ENCODE data around the gene PGBD4. TPM values are rescaled to one million over a fixed set of nuclear protein-coding genes. Genes with fewer than 3 reads are reported as not detected.

Gene PGBD4
- total and polyA plus RNA-seq, 7 donors: under 0.01 to 1.4 (median 1.3) TPM

DNA sequence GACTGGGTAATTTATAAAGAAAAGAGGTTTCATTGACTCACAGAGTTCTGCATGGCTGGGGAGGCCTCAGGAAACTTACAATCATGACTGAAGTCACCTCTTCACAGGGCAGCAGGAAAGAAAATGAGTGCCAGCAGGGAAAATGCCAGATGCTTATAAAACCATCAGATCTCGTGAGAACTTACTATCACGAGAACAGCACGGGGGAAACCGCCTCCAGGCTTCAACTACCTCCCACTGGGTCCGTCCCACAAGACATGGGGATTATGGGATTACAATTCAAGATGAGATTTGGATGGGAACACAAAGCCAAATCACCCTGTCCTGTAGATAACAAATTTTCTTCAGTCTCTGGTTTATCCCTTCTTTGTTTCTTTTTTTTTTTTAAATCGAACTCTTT, 31.9 kb upstream of the PGBD4 start:
- 90 to 91% methylated on average over 6 of the region's 6 CpGs for WGBS, 2 donors
- TF ChIP-seq, protein P1, sequence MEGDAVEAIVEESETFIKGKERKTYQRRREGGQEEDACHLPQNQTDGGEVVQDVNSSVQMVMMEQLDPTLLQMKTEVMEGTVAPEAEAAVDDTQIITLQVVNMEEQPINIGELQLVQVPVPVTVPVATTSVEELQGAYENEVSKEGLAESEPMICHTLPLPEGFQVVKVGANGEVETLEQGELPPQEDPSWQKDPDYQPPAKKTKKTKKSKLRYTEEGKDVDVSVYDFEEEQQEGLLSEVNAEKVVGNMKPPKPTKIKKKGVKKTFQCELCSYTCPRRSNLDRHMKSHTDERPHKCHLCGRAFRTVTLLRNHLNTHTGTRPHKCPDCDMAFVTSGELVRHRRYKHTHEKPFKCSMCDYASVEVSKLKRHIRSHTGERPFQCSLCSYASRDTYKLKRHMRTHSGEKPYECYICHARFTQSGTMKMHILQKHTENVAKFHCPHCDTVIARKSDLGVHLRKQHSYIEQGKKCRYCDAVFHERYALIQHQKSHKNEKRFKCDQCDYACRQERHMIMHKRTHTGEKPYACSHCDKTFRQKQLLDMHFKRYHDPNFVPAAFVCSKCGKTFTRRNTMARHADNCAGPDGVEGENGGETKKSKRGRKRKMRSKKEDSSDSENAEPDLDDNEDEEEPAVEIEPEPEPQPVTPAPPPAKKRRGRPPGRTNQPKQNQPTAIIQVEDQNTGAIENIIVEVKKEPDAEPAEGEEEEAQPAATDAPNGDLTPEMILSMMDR (IDR thresholded peaks at IDR 0.05): no peak
- TF ChIP-seq POLR2AphosphoS5 (IDR thresholded peaks at IDR 0.05): no peak
- no peak for TF ChIP-seq EP300 (IDR thresholded peaks at IDR 0.05)
- TF ChIP-seq POLR2A (IDR thresholded peaks at IDR 0.05): no peak
- Histone ChIP-seq H3K9me3 (no peaks in the 10 kb centered on the region), H3K27me3 (no peaks in the 10 kb centered on the region), H3K27ac (no peak overlapping the region), H3K4me1 (no peaks in the 10 kb centered on the region), H3K36me3 (no peaks in the 10 kb centered on the region), H3K4me3 (no peak overlapping the region)
- no peak for DNase-seq
- intact Hi-C loops (cut with DNase I): no loop called here

DNA sequence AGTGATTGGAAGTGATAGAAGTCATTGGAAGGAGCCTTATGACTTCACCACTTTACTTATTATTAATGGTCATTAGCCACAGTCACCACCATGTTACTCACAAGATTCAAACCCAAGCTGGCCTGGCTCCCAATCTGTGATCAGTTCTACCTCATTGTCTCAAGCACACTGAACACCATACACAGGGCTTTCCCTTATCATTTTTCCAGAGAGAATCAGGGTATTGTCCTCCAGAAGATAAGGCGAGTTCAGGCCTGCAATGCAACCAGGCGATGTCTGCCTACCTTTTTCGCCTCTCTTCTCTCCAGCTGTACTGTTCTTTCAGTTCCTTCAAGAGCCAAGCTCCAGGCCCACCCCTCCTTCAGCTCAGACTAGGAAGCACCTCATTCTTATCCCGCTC, 25.1 kb upstream of the PGBD4 start:
- no peaks in the 10 kb centered on the region for H3K36me3 ChIP-seq
- no peaks in the 10 kb centered on the region for H3K27me3 ChIP-seq
- no peak for TF ChIP-seq EP300 (IDR thresholded peaks at IDR 0.05)
- TF ChIP-seq POLR2A (IDR thresholded peaks at IDR 0.05): no peak
- TF ChIP-seq, protein P1 (IDR thresholded peaks at IDR 0.05): no peak
- no peak for TF ChIP-seq POLR2AphosphoS5 (IDR thresholded peaks at IDR 0.05)
- no peak overlapping the region for H3K27ac ChIP-seq
- intact Hi-C loops (cut with DNase I): no loop called here
- H3K4me3 ChIP-seq: no peak overlapping the region
- H3K4me1 ChIP-seq: no peaks in the 10 kb centered on the region
- WGBS, 2 donors: 95 to 97% methylated on average over 4 of the region's 4 CpGs
- no peak for DNase-seq
- H3K9me3 ChIP-seq: no peaks in the 10 kb centered on the region

DNA sequence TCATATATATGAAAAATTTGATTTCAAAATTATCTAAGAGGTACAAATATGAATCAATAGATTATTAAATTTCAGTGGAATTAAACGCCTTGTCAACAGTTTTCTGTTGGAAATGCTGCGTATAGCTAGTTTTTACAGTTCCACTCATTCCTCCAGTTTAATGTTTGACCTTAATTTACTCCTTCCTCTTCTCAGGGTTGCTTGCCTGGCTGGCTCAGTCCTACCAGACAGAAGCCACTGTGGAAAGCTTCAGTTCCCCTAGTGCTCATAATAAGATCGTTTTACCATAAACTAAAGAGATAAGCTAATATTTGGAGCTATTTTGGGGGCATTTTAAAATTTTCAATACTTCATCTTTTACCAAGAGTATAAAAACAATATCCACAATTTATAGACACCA, 23.0 kb upstream of the PGBD4 start:
- H3K27me3 ChIP-seq: no peaks in the 10 kb centered on the region
- no peak for DNase-seq
- 19 to 66% methylated on average over 3 of the region's 3 CpGs for WGBS, 2 donors

DNA sequence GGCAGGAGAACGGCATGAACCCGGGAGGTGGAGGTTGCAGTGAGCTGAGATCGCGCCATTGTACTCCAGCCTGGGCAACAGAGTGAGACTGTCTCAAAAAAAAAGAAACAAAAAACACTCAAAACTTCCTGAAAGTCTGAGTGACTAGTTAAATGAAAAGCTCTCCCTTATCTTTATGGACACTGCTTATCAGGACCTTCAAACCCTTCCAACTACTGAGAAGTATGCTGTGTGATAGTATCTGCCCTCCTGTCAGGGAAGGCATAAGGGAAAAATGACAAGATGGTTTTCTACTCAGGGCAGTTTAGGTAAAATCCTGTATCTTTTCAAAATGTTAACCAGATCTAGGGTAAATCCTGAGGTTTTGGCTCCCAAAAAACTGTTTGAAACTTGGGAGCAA, 22.0 kb upstream of the PGBD4 start:
- TF ChIP-seq, protein P1 (IDR thresholded peaks at IDR 0.05): no peak
- TF ChIP-seq POLR2AphosphoS5 (IDR thresholded peaks at IDR 0.05) (no peak), POLR2A (IDR thresholded peaks at IDR 0.05) (no peak), EP300 (IDR thresholded peaks at IDR 0.05) (no peak)
- intact Hi-C loops (cut with DNase I): no loop called here
- DNase-seq: no peak

More for the DNA sequence above, 23.0 kb upstream of the PGBD4 start:
- no peak overlapping the region for H3K4me3 ChIP-seq
- H3K4me1 ChIP-seq: peaks cover 0 to 6% (median 3%) of the 10 kb centered on the region in 4 donors
- H3K9me3 ChIP-seq: no peaks in the 10 kb centered on the region
- intact Hi-C loops (cut with DNase I): no loop called here
- H3K36me3 ChIP-seq: peaks cover 0 to 16% (median 0%) of the 10 kb centered on the region in 4 donors
- H3K27ac ChIP-seq: no peak overlapping the region
- TF ChIP-seq POLR2A (IDR thresholded peaks at IDR 0.05) (no peak), EP300 (IDR thresholded peaks at IDR 0.05) (no peak), POLR2AphosphoS5 (IDR thresholded peaks at IDR 0.05) (no peak)
- TF ChIP-seq, protein P1 (IDR thresholded peaks at IDR 0.05): no peak

DNA sequence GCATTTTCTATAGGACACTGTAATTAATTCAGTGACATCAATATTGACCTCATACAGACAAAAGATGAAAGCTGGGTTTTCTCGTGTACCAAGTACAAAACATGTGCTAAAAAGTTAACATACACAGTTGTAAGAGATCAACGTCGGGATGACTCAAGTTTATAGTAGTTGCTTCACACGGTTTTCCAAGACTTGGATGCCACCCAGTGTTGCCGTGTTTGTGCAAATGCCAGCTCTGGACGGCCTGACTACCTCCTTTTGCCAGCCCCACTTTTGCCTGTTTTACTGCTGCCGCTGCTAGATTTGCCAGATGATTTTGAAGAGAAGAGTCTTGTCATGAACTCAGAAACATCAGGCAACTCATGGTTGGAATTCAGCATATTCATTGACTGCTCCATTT, 17.8 kb upstream of the PGBD4 start:
- Histone ChIP-seq H3K4me3 (no peak overlapping the region), H3K4me1 (peaks cover 0 to 15% (median 6%) of the 10 kb centered on the region in 4 donors), H3K36me3 (peaks cover 0 to 52% (median 12%) of the 10 kb centered on the region in 4 donors), H3K27ac (peak overlapping the region in 3 of 4 donors; percentile 56 to 69 (median 62)), H3K27me3 (no peaks in the 10 kb centered on the region), H3K9me3 (no peaks in the 10 kb centered on the region)
- peak; percentile 85 for DNase-seq
- WGBS, 2 donors: 20 to 68% methylated on average over 7 of the region's 7 CpGs
- TF ChIP-seq POLR2A (IDR thresholded peaks at IDR 0.05): no peak
- peak in 2 of 4 donors; percentile 13 to 21 for TF ChIP-seq POLR2AphosphoS5 (IDR thresholded peaks at IDR 0.05)
- intact Hi-C loops (cut with DNase I): loop anchor here (2.0 kb wide), 1 partner anchor 17 kb away; the partner anchor contains the start of gene EMC7

More for the DNA sequence above, 22.0 kb upstream of the PGBD4 start:
- Histone ChIP-seq H3K27me3 (no peaks in the 10 kb centered on the region), H3K27ac (no peak overlapping the region), H3K36me3 (peaks cover 0 to 18% (median 0%) of the 10 kb centered on the region in 4 donors), H3K4me1 (peaks cover 0 to 15% (median 6%) of the 10 kb centered on the region in 4 donors), H3K4me3 (no peak overlapping the region), H3K9me3 (no peaks in the 10 kb centered on the region)
- 28 to 82% methylated on average over 4 of the region's 4 CpGs for WGBS, 2 donors

All from sigmoid colon (tissue), 7 donors.